H1 (cell line): ENCODE data around the gene CHAD.

Source experiments
- POLR2A ChIP-seq, 2 experiments: IDR thresholded peaks; 1 replicate in 1 of 2; 2 replicates in 1 of 2; pipeline ENCODE4 v1.6.1; 2011; ENCODE audit warnings: low read depth in 2 of 2, low read length in 2 of 2, mild to moderate bottlenecking in 2 of 2; ENCODE audit errors: control extremely low read depth in 1 of 2
- TAF7 ChIP-seq: optimal IDR thresholded peaks from 2 replicates; pipeline ENCODE3; 2011; ENCODE audit warnings: low read depth, mild to moderate bottlenecking, inconsistent platforms, low read length, moderate library complexity, borderline replicate concordance
- TF ChIP-seq, protein P1 (sequence below), 3 experiments: IDR thresholded peaks; 1 replicate in 2 of 3; 2 replicates in 1 of 3; pipeline versions ENCODE4 v1.5.1 to v1.6.1; 2011; ENCODE audit warnings: low read length in 3 of 3, mild to moderate bottlenecking in 3 of 3, inconsistent platforms in 2 of 3, low read depth in 1 of 3, moderate library complexity in 1 of 3; ENCODE audit not compliant: insufficient read depth in 1 of 3; ENCODE audit errors: control extremely low read depth in 1 of 3

DNA sequence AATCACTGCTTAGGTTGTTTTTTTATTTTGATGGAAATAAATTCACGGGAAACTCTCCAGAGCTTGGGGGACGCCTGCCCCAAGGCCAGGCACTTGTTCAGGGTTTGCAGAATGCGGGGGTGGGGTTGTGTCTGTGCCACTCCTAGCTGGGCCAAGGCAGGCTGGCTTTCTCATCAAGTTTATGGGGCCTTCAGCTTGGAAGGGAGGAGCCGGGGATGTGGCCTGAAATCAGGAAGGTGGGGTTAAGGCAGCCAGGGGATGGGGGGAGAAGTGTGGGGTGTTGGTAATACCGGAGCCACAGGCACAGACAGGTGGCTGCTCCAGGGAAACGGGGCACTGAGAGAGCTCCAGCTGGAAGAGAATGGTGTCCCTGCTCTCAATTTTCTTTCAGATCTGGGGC, 1.7 kb upstream of the CHAD start:
- no peak for TF ChIP-seq POLR2A (IDR thresholded peaks at IDR 0.05; ENCODE audit: control extremely low read depth in 1 of 2, low read depth in 2 of 2, low read length in 2 of 2)
- TF ChIP-seq, protein P1, sequence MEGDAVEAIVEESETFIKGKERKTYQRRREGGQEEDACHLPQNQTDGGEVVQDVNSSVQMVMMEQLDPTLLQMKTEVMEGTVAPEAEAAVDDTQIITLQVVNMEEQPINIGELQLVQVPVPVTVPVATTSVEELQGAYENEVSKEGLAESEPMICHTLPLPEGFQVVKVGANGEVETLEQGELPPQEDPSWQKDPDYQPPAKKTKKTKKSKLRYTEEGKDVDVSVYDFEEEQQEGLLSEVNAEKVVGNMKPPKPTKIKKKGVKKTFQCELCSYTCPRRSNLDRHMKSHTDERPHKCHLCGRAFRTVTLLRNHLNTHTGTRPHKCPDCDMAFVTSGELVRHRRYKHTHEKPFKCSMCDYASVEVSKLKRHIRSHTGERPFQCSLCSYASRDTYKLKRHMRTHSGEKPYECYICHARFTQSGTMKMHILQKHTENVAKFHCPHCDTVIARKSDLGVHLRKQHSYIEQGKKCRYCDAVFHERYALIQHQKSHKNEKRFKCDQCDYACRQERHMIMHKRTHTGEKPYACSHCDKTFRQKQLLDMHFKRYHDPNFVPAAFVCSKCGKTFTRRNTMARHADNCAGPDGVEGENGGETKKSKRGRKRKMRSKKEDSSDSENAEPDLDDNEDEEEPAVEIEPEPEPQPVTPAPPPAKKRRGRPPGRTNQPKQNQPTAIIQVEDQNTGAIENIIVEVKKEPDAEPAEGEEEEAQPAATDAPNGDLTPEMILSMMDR (IDR thresholded peaks at IDR 0.05; ENCODE audit: control extremely low read depth in 1 of 3, insufficient read depth in 1 of 3, low read depth in 1 of 3, low read length in 3 of 3): no peak
- TF ChIP-seq TAF7: no peak
